Measurements from ENCODE around the gene LDAH.

GRCh38 chr2:20651731-20652099, 171.2 kb downstream of the LDAH start:
- TF ChIP-seq, protein P1, sequence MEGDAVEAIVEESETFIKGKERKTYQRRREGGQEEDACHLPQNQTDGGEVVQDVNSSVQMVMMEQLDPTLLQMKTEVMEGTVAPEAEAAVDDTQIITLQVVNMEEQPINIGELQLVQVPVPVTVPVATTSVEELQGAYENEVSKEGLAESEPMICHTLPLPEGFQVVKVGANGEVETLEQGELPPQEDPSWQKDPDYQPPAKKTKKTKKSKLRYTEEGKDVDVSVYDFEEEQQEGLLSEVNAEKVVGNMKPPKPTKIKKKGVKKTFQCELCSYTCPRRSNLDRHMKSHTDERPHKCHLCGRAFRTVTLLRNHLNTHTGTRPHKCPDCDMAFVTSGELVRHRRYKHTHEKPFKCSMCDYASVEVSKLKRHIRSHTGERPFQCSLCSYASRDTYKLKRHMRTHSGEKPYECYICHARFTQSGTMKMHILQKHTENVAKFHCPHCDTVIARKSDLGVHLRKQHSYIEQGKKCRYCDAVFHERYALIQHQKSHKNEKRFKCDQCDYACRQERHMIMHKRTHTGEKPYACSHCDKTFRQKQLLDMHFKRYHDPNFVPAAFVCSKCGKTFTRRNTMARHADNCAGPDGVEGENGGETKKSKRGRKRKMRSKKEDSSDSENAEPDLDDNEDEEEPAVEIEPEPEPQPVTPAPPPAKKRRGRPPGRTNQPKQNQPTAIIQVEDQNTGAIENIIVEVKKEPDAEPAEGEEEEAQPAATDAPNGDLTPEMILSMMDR (tag by site-specific recombination; IDR thresholded peaks at IDR 0.05) = no peak
- TF ChIP-seq ZNF274 (IDR thresholded peaks at IDR 0.05; ENCODE audit: low read length) (no peak), ZNF274 (tag by site-specific recombination; IDR thresholded peaks at IDR 0.05; ENCODE audit: borderline replicate concordance) (no peak), MZF1 (tag by site-specific recombination; IDR thresholded peaks at IDR 0.05; ENCODE audit: borderline replicate concordance) (no peak), ZNF146 (tag by site-specific recombination; IDR thresholded peaks at IDR 0.05) (no peak), MEIS1 (CRISPR knock-in tag; IDR thresholded peaks at IDR 0.05; ENCODE audit: borderline replicate concordance) (no peak), ZNF660 (tag by site-specific recombination; IDR thresholded peaks at IDR 0.05) (no peak), BCL11A (tag by site-specific recombination; IDR thresholded peaks at IDR 0.05; ENCODE audit: low read depth) (no peak)
